Mesendoderm (in vitro differentiated cells): ENCODE measurements around the gene UFM1.
A peak's percentile ranks its signal among the peaks of the same experiment; 100 is the strongest.
"Not testable (repeated sequence)": the region's sequence is repeated elsewhere in the genome, so short reads cannot be mapped to it uniquely, and the experiment has no call there.

ENCODE experiments used
- DNase-seq: peaks from one replicate; pipeline ENCODE4 v3.0.0; 2013
- H2AK5ac ChIP-seq: 2 replicates; pipeline ENCODE4 v1.6.1; 2013; ENCODE audit warnings: low read length, inconsistent platforms
- H2BK120ac ChIP-seq: 2 replicates; pipeline ENCODE4 v1.6.1; 2013; ENCODE audit warnings: low read depth, mild to moderate bottlenecking, low read length, moderate library complexity, mixed read lengths
- H2BK15ac ChIP-seq: replicated peaks from 2 replicates; pipeline ENCODE4 v1.6.1; 2013; ENCODE audit warnings: low read depth, mild to moderate bottlenecking, moderate library complexity
- H2BK5ac ChIP-seq: 2 replicates; pipeline ENCODE4 v1.6.1; 2013; ENCODE audit warnings: low read length, inconsistent platforms
- H3K18ac ChIP-seq: 2 replicates; pipeline ENCODE4 v1.6.1; 2013; ENCODE audit warnings: mild to moderate bottlenecking, low read length, mixed read lengths
- H3K23ac ChIP-seq: one replicate; pipeline ENCODE4 v1.6.1; 2013; ENCODE audit warnings: low read length
- H3K27ac ChIP-seq: 2 replicates; pipeline ENCODE4 v1.5.1; 2013; ENCODE audit warnings: low read depth, mild to moderate bottlenecking, inconsistent platforms, low read length, moderate library complexity
- H3K27me3 ChIP-seq: 2 replicates; pipeline ENCODE4 v1.6.1; 2013; ENCODE audit warnings: low read length, control low read depth, mild to moderate bottlenecking, inconsistent platforms; ENCODE audit not compliant: insufficient read depth, poor library complexity
- H3K36me3 ChIP-seq: 2 replicates; pipeline ENCODE4 v1.6.1; 2013; ENCODE audit warnings: low read length, inconsistent platforms; ENCODE audit not compliant: control insufficient read depth, insufficient read depth
- H3K4ac ChIP-seq: one replicate; pipeline ENCODE4 v1.6.1; 2013; ENCODE audit warnings: low read depth, mild to moderate bottlenecking, low read length, moderate library complexity
- H3K4me1 ChIP-seq: 2 replicates; pipeline ENCODE4 v1.6.1; 2013; ENCODE audit warnings: low read depth, low read length, inconsistent platforms; ENCODE audit not compliant: control insufficient read depth
- H3K4me2 ChIP-seq: 2 replicates; pipeline ENCODE4 v1.6.1; 2013; ENCODE audit warnings: low read length
- H3K4me3 ChIP-seq: 2 replicates; pipeline ENCODE4 v1.5.1; 2013; ENCODE audit warnings: mild to moderate bottlenecking, low read length
- H3K56ac ChIP-seq: one replicate; pipeline ENCODE4 v1.6.1; 2013; ENCODE audit warnings: low read length
- H3K79me1 ChIP-seq: 2 replicates; pipeline ENCODE4 v1.6.1; 2013; ENCODE audit warnings: low read length, inconsistent platforms
- H3K79me2 ChIP-seq: 2 replicates; pipeline ENCODE4 v1.6.1; 2013; ENCODE audit warnings: mild to moderate bottlenecking, low read length; ENCODE audit not compliant: control insufficient read depth, insufficient read depth
- H3K9ac ChIP-seq: 2 replicates; pipeline ENCODE4 v1.6.1; 2013; ENCODE audit warnings: low read length, inconsistent platforms
- H4K5ac ChIP-seq: one replicate; pipeline ENCODE4 v1.6.1; 2013; ENCODE audit warnings: low read length
- H4K8ac ChIP-seq: one replicate; pipeline ENCODE4 v1.6.1; 2013; ENCODE audit warnings: low read depth, mild to moderate bottlenecking, control low read depth, low read length, moderate library complexity
- WGBS: extraction: QIAGEN DNeasy Blood & Tissue Kit; methylation state at CpG from one replicate; pipeline ENCODE4 v1.1.7; 2013; ENCODE audit warnings: low lambda C conversion rate, missing lambda C conversion rate; ENCODE audit not compliant: insufficient coverage; ENCODE audit errors: extremely low coverage; 5-methylcytosine and 5-hydroxymethylcytosine counted together

The UFM1 gene

GRCh38 chr13:38366954-38367645 lies 17.4 kb downstream of the UFM1 start:
- H3K4me2 ChIP-seq: no peak overlapping the region
- H3K79me2 ChIP-seq: no peaks in the 10 kb centered on the region
- no peak overlapping the region for H4K8ac ChIP-seq

GRCh38 chr13:38369058-38369457 lies 19.4 kb downstream of the UFM1 start:
- Histone ChIP-seq H3K4me3 (no peak overlapping the region), H4K8ac (no peak overlapping the region), H3K27ac (no peak overlapping the region), H3K79me2 (no peaks in the 10 kb centered on the region), H2BK120ac (no peak overlapping the region), H2AK5ac (no peak overlapping the region), H4K5ac (no peak overlapping the region), H3K56ac (no peak overlapping the region), H3K23ac (no peak overlapping the region), H3K36me3 (no peaks in the 10 kb centered on the region), H3K4me2 (no peak overlapping the region), H3K4me1 (no peaks in the 10 kb centered on the region), H3K18ac (no peak overlapping the region), H3K4ac (no peak overlapping the region), H3K79me1 (no peaks in the 10 kb centered on the region), H3K27me3 (no peaks in the 10 kb centered on the region), H2BK15ac (no peak overlapping the region), H2BK5ac (no peak overlapping the region), H3K9ac (no peak overlapping the region)
- no CpG with 5 or more reads among the region's 1 CpG for WGBS
- peak; percentile 15 for DNase-seq

More at GRCh38 chr13:38366954-38367645, 17.4 kb downstream of the UFM1 start:
- H3K23ac ChIP-seq: no peak overlapping the region
- no peak overlapping the region for H3K4ac ChIP-seq
- H3K27ac ChIP-seq: no peak overlapping the region
- H3K4me1 ChIP-seq: no peaks in the 10 kb centered on the region
- no CpG with 5 or more reads among the region's 3 CpGs for WGBS
- no peak overlapping the region for H3K9ac ChIP-seq
- H3K27me3 ChIP-seq: no peaks in the 10 kb centered on the region
- no peak overlapping the region for H3K56ac ChIP-seq
- no peak overlapping the region for H2BK5ac ChIP-seq
- no peaks in the 10 kb centered on the region for H3K79me1 ChIP-seq
- H3K4me3 ChIP-seq: no peak overlapping the region
- H2BK120ac ChIP-seq: no peak overlapping the region
- no peak overlapping the region for H4K5ac ChIP-seq
- H2AK5ac ChIP-seq: no peak overlapping the region
- H2BK15ac ChIP-seq: no peak overlapping the region
- H3K36me3 ChIP-seq: no peaks in the 10 kb centered on the region
- no peak overlapping the region for H3K18ac ChIP-seq
- no peak for DNase-seq

- not testable (repeated sequence) for H3K27me3 ChIP-seq, H4K5ac ChIP-seq, H3K23ac ChIP-seq, H3K27ac ChIP-seq, H3K56ac ChIP-seq, H4K8ac ChIP-seq, H3K4me3 ChIP-seq, H3K9ac ChIP-seq, H2BK15ac ChIP-seq, H2BK120ac ChIP-seq, H3K4me2 ChIP-seq, H3K36me3 ChIP-seq, H3K4me1 ChIP-seq, H3K18ac ChIP-seq, H2AK5ac ChIP-seq, H3K79me1 ChIP-seq, H3K4ac ChIP-seq, H2BK5ac ChIP-seq, DNase-seq, H3K79me2 ChIP-seq
- WGBS: no CpG with 5 or more reads among the region's 3 CpGs
These were observed 20.4 kb downstream of the UFM1 start for GRCh38 chr13:38370096-38370495.

- no peak overlapping the region for H2BK15ac ChIP-seq
- no peak overlapping the region for H4K5ac ChIP-seq
- no peaks in the 10 kb centered on the region for H3K4me1 ChIP-seq
- H2BK120ac ChIP-seq: no peak overlapping the region
- no peak overlapping the region for H3K23ac ChIP-seq
- peak; percentile 21 for DNase-seq
- no peak overlapping the region for H3K9ac ChIP-seq
- H3K56ac ChIP-seq: no peak overlapping the region
- no peak overlapping the region for H3K4me3 ChIP-seq
- no peak overlapping the region for H4K8ac ChIP-seq
- no peaks in the 10 kb centered on the region for H3K79me2 ChIP-seq
- no peak overlapping the region for H3K18ac ChIP-seq
- H2AK5ac ChIP-seq: no peak overlapping the region
- no peak overlapping the region for H3K4me2 ChIP-seq
- H3K4ac ChIP-seq: no peak overlapping the region
- no peak overlapping the region for H2BK5ac ChIP-seq
- no peaks in the 10 kb centered on the region for H3K27me3 ChIP-seq
- H3K27ac ChIP-seq: no peak overlapping the region
- no CpG with 5 or more reads among the region's 6 CpGs for WGBS
- H3K36me3 ChIP-seq: no peaks in the 10 kb centered on the region
- no peaks in the 10 kb centered on the region for H3K79me1 ChIP-seq
These were observed 23.3 kb downstream of the UFM1 start for GRCh38 chr13:38372820-38373383.

- H3K4me3 ChIP-seq: no peak overlapping the region
- no peaks in the 10 kb centered on the region for H3K79me1 ChIP-seq
- no peak overlapping the region for H3K18ac ChIP-seq
- no peak overlapping the region for H4K5ac ChIP-seq
- H3K4ac ChIP-seq: no peak overlapping the region
- H2BK15ac ChIP-seq: no peak overlapping the region
- no peaks in the 10 kb centered on the region for H3K79me2 ChIP-seq
- H2AK5ac ChIP-seq: no peak overlapping the region
- H3K9ac ChIP-seq: no peak overlapping the region
- H3K36me3 ChIP-seq: no peaks in the 10 kb centered on the region
- WGBS: no CpG with 5 or more reads among the region's 1 CpG
- H4K8ac ChIP-seq: no peak overlapping the region
- H2BK5ac ChIP-seq: no peak overlapping the region
- no peak overlapping the region for H2BK120ac ChIP-seq
- no peak overlapping the region for H3K4me2 ChIP-seq
- no peaks in the 10 kb centered on the region for H3K27me3 ChIP-seq
- no peak overlapping the region for H3K23ac ChIP-seq
- H3K4me1 ChIP-seq: no peaks in the 10 kb centered on the region
- H3K27ac ChIP-seq: no peak overlapping the region
- DNase-seq: no peak
- H3K56ac ChIP-seq: no peak overlapping the region
These were observed 26.9 kb downstream of the UFM1 start for GRCh38 chr13:38376546-38376945.

GRCh38 chr13:38381890-38382289 lies 32.2 kb downstream of the UFM1 start:
- Histone ChIP-seq H2BK15ac (no peak overlapping the region), H3K56ac (no peak overlapping the region), H3K4me1 (no peaks in the 10 kb centered on the region), H3K27ac (no peak overlapping the region), H3K4ac (no peak overlapping the region), H3K18ac (no peak overlapping the region), H3K4me2 (no peak overlapping the region), H2BK5ac (no peak overlapping the region), H3K4me3 (no peak overlapping the region), H4K8ac (no peak overlapping the region), H3K79me2 (no peaks in the 10 kb centered on the region), H3K27me3 (no peaks in the 10 kb centered on the region), H3K23ac (no peak overlapping the region), H2AK5ac (no peak overlapping the region), H3K36me3 (no peaks in the 10 kb centered on the region), H2BK120ac (no peak overlapping the region), H3K79me1 (no peaks in the 10 kb centered on the region), H4K5ac (no peak overlapping the region), H3K9ac (no peak overlapping the region)
- no CpG with 5 or more reads among the region's 4 CpGs for WGBS
- no peak for DNase-seq
